Stimulated activated CD8-positive, alpha-beta memory T cell treated with anti-CD3 and anti-CD28 coated beads, Interleukin-12 subunit alpha, Interleukin-12 subunit beta, amount 100 ng/mL, for 24 hours (primary cell): ENCODE measurements around the gene NOL6.

Experiments
- DNase-seq: peaks from one replicate; pipeline ENCODE4 v3.0.0-alpha.2; 2020; ENCODE audit errors: extremely low read depth

NOL6 gene

DNA sequence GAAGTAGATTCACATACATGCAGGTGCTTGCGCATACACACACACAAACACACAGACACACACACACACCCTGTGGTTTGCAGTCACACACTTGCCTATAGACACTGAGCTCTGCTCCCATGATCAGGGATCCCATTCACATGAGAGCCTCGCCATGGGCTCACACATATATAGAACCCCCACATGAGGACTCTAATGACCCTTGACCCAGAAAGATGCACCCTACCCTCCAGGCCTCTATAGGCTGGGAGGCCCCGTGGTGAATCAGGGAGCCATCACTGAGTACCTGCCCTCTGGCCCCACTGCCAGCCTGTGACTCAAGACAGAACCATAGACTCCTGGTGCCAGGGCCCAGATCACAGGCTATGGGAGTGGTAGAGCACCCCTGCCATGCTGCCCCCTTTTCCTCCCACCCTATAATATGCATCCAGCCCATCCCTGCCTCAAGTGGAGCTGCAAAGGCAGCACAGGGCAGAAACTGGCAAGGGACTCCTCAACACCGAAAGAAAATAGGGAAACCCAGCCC, 23.0 kb downstream of the NOL6 start:
- no peak for DNase-seq

DNA sequence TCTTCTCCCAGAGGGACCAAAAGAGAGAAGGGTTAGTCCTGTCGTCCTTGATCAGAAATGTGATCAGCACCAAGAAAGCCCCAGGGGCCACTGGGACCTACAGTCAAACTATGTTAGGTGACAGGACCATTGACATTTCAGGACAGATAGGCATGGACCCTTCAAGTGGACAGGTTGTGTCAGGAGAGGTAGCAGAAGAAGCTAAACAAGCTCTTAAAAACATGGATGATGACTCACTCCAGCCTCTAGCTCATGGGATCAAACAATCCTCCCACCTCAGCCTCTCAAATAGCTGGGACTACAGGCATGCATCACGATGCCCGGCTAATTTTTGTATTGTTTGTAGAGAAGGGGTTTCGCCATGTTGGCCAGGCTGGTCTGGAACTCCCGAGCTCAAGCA, 24.0 kb downstream of the NOL6 start:
- DNase-seq: no peak

- DNase-seq: no peak
Observed at GRCh38 chr9:33447799-33448553, 25.7 kb downstream of the NOL6 start.

GRCh38 chr9:33446946-33447798, 26.6 kb downstream of the NOL6 start, which contains the start of gene AQP3:
TSS of gene AQP3 (minus strand) at chr9:33447593. CDS start at chr9:33447530, 63 bp downstream.
- no peak for DNase-seq

DNA sequence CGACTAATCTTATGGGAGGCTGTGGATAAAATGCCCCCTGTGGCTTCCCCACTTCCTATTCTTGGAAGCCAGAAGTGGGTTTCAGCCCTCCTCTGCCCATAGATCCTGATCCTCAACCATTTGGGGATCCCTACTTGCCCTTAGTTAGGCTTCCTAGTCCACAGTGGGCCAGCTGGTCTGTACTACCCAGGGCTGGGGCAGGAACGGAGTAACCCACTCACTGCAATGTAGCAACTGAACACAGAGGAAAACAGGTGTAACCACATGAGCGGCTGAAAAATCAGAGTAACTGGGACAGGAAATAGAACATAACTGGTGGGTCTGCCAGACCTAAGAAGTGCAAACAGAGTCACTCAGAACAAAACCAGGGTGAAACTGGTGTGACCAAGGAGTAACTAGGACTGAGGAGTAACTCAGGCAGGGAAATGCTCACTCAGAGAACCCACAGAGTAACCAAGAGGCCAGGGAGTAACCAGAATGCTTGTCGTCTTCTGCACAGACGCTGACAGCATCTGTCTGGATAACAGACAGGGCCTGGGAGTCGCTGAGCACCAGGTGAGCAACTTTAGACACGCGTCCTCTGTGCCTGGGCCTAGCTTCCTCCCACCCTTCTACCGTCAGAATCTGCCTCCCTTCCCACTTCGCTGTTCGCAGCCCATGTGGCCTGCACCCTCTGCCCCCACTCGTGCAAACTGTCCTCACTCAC, 27.3 kb downstream of the NOL6 start:
- no peak for DNase-seq

DNA sequence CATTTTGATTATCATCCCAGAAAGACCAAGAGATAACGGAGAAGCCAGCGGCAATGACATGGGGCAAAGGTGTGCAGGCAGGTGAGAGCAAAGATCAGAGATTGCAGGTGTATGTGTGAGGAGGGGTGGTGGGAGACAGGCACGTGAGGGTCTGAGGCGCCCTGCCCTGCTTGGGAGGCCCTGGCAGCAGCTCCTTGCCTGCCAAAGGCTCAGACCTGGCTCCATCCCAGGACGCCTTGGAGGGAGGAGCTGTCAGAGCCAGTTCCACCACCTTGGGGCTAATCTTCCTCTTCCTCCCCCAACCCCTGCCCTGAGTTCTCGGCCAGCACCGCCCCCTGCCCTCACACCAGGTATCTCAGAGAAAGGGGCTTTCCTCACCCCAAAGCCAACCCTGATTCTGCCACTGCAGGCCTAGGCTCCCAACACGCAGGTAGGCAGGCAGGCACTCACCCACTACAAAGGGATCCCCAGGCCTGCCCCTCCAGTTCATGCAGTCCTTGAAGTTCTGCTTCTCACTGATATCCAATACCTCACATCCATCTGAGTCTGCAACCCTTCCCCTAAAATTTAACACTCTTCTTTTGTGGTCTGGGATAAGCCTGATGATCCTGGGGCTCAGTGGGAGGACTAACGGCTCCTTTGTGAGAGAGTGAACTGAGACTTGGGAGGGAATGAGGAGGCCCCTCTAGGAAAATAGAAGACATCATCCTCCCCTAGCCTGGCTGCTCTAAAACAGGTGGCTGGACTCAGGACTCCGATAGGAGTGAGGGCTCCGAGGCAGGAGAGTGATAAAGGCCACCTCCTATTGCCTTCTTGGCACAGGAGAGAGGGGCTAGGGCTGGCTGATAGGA, 28.1 kb downstream of the NOL6 start:
- DNase-seq: no peak

GRCh38 chr9:33443464-33444154, 30.1 kb downstream of the NOL6 start:
- DNase-seq: no peak

GRCh38 chr9:33443047-33443446, 30.7 kb downstream of the NOL6 start:
- no peak for DNase-seq

DNA sequence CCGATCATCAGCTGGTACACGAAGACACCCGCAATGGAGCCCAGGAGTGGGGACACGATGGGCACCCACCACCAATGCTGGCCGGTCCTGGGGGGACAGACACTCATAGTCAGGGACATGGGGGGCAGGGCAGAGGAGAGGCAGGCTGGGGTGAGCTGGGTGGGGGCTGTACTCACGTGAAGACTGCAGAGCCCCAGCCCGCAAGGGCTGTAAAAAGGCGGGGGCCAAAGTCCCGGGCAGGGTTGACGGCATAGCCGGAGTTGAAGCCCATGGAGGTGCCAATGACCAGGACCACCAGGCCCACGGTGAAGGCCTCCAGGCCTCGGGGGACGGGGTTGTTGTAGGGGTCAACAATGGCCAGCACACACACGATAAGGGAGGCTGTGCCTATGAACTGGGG, 31.6 kb downstream of the NOL6 start:
- no peak for DNase-seq

GRCh38 chr9:33440609-33441008, 33.1 kb downstream of the NOL6 start:
- DNase-seq: no peak

DNA sequence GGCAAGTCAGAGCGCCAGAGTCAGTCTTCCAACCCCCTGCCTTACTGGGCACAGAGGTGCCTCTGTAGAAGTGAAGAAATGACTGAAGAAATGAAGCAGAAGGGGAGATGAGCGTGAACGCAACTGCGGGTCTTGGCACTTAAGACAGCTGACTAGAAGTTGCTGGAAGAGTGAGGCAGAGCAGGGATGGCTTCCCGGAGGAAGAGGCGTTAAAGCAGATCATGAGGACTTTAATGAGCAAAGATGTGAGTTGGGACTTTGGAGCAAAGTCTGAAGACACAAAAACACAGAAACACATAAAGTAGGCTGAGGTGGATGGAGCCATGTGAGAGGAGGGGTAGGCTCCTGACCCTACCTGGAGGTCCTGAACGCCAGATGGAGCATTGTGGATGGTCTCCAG, 33.5 kb downstream of the NOL6 start:
- DNase-seq: no peak

DNA sequence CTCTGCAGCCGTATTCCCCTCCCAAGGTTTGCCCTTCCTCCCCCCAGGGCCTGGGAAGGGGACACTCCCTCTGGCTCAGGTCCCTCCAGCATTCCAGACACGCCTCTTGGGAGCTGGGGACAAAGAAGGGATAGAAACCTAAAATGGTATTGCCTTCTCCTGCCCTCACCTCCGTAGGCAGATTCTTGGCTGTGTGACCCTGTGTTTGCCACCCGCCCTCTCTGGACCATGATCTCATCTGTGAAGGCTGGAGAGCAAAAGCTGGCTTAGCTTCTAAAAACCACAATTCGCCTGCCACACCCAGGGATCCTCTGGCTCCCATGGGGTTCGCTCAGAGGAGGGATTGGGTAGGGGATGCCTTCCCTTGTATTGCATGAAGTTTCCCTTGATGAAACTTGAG, 34.0 kb downstream of the NOL6 start:
- no peak for DNase-seq

- DNase-seq: no peak
Observed at GRCh38 chr9:33438926-33439680, 34.6 kb downstream of the NOL6 start.

GRCh38 chr9:33437898-33438297, 35.8 kb downstream of the NOL6 start:
- no peak for DNase-seq

DNA sequence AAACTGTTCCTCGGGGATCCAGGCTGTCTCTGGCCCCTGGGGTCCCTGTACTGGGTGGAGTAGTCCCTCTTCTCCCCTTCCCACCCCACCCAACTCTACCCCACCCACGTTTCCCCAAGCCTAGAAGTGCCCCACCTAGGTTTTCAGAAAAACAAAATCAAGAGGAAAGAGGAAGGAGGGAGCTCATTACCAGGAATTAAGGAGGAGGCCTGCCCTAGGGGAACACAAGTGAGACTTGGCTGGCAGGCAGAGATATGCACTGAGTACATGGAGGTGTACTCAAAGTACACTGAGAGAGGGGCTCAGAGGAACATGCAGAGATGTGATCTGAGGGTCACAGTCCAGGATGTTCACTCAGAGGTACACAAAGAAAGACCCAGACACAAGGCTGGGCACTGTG, 36.5 kb downstream of the NOL6 start:
- no peak for DNase-seq

GRCh38 chr9:33436445-33436844, 37.3 kb downstream of the NOL6 start:
- DNase-seq: no peak

DNA sequence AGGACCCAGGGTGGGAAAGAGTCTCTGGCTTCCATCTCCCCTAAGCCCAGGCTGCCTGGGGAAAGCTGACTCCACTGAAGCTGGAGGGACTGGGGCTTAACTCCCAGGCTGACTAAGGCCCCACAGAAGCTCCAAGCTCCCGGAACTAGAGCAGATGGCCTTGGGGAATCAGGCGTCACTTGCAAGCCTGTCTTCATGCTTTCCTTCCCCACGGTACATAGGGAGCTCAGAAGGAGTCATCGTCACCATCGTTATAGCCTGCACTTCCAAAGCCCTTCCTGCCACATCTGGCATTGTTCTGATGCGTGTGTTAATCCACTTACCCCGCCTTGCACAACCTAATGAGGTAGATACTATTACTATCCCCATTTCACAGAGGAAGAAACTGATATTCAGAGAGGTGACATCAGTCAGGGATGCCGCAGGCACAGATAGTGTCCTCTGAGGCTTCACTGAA, 37.9 kb downstream of the NOL6 start:
- no peak for DNase-seq

DNA sequence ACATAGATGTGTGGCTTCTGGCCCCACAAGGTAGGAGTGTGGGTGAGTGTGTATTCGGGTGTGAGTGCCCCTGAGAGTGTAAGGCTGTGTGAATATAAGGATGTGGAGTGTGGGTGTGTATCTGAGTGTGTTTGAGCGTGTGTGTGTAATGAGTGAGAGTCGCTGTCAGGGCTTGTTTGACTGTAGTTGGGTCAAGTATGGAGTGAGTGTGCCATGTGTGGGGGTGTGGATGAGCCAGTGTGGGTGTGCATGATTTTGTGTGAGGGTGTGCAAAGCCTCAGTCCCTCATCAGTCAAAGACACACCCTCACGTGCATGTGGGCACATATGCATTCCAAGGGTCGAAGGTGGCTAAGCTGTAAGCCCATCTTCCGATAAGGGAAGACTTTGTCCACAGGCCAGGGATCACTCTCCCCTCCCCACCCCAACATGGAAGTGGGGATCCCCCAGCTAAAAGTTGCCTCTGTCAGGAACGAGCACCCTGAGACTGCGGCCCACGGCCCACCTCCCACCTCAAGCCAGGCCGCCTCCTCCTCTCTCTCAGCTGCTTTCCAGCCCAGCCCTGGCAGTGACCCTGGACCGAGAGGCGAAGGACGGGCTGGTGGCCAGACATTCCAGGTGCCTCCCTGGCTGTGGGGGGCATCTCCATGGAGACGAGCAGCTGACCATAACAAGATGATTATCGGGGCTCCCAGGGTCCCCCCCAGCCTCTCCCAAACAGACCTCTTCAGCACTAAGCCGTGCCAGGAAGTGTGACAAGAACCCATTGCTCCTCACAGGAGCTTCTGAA, 39.2 kb downstream of the NOL6 start:
- no peak for DNase-seq

DNA sequence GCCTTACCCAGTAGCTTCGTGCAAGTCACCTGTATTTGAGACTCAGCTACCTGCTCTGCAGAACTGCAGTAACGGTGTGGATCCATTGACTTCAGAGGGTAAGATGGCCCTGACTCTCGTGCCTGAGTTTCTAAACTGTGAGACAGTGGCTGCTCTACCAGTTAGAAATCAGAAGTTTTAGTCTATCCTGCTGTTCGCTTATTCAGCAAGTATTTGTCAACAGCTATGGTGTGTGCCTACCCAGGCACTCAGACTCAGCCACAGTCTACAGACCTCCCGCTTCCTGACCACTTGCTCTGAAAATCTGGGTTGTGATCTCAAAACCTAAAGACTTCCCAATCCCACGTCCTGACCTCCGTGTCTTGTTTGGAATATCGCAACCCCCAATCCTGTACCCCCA, 39.9 kb downstream of the NOL6 start:
- no peak for DNase-seq
